OCI-LY1 (cell line): ENCODE results near the gene LEKR1.

Source experiments
- EZH2 ChIP-seq: fragments of 200-600 bp; sonication (generic), shearing (Covaris generic); IDR thresholded peaks from 2 replicates; pipeline ENCODE4 v1.8.0; 2017; ENCODE audit warnings: borderline replicate concordance, mixed run types, mild to moderate bottlenecking, antibody characterized with exemption, low read length, moderate library complexity, mixed read lengths
- TF ChIP-seq, protein P1 (sequence below): fragments of 200-600 bp; sonication (generic), shearing (Covaris generic); IDR thresholded peaks from 2 replicates; pipeline ENCODE4 v1.5.1; 2017; ENCODE audit warnings: mild to moderate bottlenecking, antibody characterized with exemption, low read length, moderate library complexity, mixed read lengths

DNA sequence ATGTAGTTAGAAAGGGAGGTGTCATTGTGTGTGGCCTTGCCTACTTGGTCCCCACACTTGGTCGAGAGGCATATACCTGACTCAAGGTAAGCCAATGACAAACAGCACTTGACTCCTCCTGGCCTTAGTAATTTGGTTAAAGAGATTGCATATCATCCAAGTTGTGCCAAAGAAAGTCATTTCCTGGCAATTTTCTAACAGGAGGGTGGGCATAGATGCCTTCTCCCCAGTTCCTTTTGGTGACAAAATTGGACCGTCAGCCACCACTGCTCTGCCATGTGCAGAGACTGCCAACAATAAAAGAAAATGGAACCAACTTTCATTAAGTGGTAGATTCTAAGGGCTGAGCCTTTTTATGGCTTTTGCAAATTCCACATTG lies 7.9 kb upstream of the LEKR1 start:
- TF ChIP-seq, protein P1, sequence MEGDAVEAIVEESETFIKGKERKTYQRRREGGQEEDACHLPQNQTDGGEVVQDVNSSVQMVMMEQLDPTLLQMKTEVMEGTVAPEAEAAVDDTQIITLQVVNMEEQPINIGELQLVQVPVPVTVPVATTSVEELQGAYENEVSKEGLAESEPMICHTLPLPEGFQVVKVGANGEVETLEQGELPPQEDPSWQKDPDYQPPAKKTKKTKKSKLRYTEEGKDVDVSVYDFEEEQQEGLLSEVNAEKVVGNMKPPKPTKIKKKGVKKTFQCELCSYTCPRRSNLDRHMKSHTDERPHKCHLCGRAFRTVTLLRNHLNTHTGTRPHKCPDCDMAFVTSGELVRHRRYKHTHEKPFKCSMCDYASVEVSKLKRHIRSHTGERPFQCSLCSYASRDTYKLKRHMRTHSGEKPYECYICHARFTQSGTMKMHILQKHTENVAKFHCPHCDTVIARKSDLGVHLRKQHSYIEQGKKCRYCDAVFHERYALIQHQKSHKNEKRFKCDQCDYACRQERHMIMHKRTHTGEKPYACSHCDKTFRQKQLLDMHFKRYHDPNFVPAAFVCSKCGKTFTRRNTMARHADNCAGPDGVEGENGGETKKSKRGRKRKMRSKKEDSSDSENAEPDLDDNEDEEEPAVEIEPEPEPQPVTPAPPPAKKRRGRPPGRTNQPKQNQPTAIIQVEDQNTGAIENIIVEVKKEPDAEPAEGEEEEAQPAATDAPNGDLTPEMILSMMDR, result no peak
- TF ChIP-seq EZH2, result no peak
